K562 (cell line): ENCODE data around the gene SESN3. TPM values are rescaled to one million over a fixed set of nuclear protein-coding genes. Genes with fewer than 3 reads are reported as not detected.

Experiments
- ATAC-seq: fragments of 200-7000 bp; cut with Tn5 transposase; 3 replicates; pipeline ENCODE4 v1.9.1; 2020; ENCODE audit warnings: moderate library complexity
- BruUV-seq: library from RNA; stranded (reverse); fragments of 400-500 nt; replicated peaks from 2 replicates; lab custom pipeline; 2021; lab: Mats Ljungman, UMichigan
- CTCF ChIA-PET: fragments of 300-600 bp; formaldehyde crosslinking; extraction: SDS; loops from one replicate; lab custom pipeline; 2021; ENCODE audit warnings: low intra/inter-chr PET ratio; lab: Yijun Ruan, JAX
- POLR2A ChIA-PET: fragments of 300-600, 350-650 bp; sonication (Branson Sonifier 250); formaldehyde crosslinking; extraction: SDS; loops from one replicate; lab custom pipeline; 2021; ENCODE audit warnings: antibody characterized with exemption, inconsistent platforms; lab: Yijun Ruan, JAX
- DNase-seq, 4 experiments: peaks; one replicate each; pipeline versions ENCODE4 v3.0.0 to v3.0.0-alpha.2; 2011 to 2018; ENCODE audit warnings: low spot score in 3 of 4, mixed read lengths in 3 of 4; ENCODE audit errors: extremely low read depth in 1 of 4
- FAIRE-seq: peaks from 2 replicates; lab custom pipeline; 2011; peaks lifted over from hg19 to GRCh38; lab: Jason Lieb, UNC
- H2AFZ ChIP-seq: 2 replicates; pipeline ENCODE4 v1.6.0; 2011; ENCODE audit warnings: low read depth, low read length, control low read depth, inconsistent platforms
- H3K27ac ChIP-seq: fragments of 200-600 bp; 3 replicates; pipeline ENCODE4 v1.8.0; 2011; ENCODE audit warnings: low read depth, mild to moderate bottlenecking, control low read depth, inconsistent platforms, low read length, moderate library complexity, mixed read lengths; ENCODE audit errors: extremely low read depth
- H3K27me3 ChIP-seq, 2 experiments: fragments of 300-600 bp in 1 of 2; 2 replicates in 1 of 2; 3 replicates in 1 of 2; pipeline versions ENCODE4 v1.6.0 to v1.8.0; 2011; ENCODE audit warnings: inconsistent platforms in 2 of 2, low read length in 2 of 2, mild to moderate bottlenecking in 1 of 2, mixed read lengths in 1 of 2, moderate library complexity in 1 of 2; ENCODE audit not compliant: control insufficient read depth in 2 of 2, insufficient read depth in 2 of 2
- H3K36me3 ChIP-seq: fragments of 300-600 bp; 3 replicates; pipeline ENCODE4 v1.8.0; 2011; ENCODE audit warnings: mild to moderate bottlenecking, low read length, inconsistent platforms; ENCODE audit not compliant: control insufficient read depth, insufficient read depth
- H3K4me1 ChIP-seq, 2 experiments: fragments of 200-600 bp in 1 of 2; replicated peaks in 1 of 2; 2 replicates in 1 of 2; 3 replicates in 1 of 2; pipeline versions ENCODE4 v1.5.1 to v1.8.0; 2011; ENCODE audit warnings: inconsistent platforms in 2 of 2, low read length in 2 of 2, mild to moderate bottlenecking in 1 of 2, mixed read lengths in 1 of 2, moderate library complexity in 1 of 2; ENCODE audit not compliant: control insufficient read depth in 2 of 2, insufficient read depth in 2 of 2
- H3K4me2 ChIP-seq: 2 replicates; pipeline ENCODE4 v1.6.1; 2011; ENCODE audit warnings: low read length, control low read depth, inconsistent platforms, mixed read lengths; ENCODE audit not compliant: insufficient read depth
- H3K4me3 ChIP-seq: fragments of 200-600 bp; sonication (generic), shearing (Covaris generic); 2 replicates; pipeline ENCODE4 v1.5.1; 2016; ENCODE audit warnings: control low read depth, inconsistent platforms
- H3K79me2 ChIP-seq: fragments of 200-600 bp; 3 replicates; pipeline ENCODE4 v1.8.0; 2011; ENCODE audit warnings: low read length, inconsistent platforms; ENCODE audit not compliant: control insufficient read depth, insufficient read depth
- H3K9ac ChIP-seq, 2 experiments: 2 replicates each; pipeline versions ENCODE4 v1.6.0 to v1.6.1; 2011; ENCODE audit warnings: low read depth in 2 of 2, low read length in 2 of 2, control low read depth in 1 of 2, inconsistent platforms in 1 of 2, mild to moderate bottlenecking in 1 of 2, mixed read lengths in 1 of 2; ENCODE audit not compliant: insufficient read depth in 1 of 2
- H3K9me1 ChIP-seq: one replicate; pipeline ENCODE4 v1.6.0; 2011; ENCODE audit warnings: inconsistent platforms, mild to moderate bottlenecking, low read length, moderate library complexity; ENCODE audit not compliant: control insufficient read depth, insufficient read depth
- H3K9me3 ChIP-seq: replicated peaks from 2 replicates; pipeline ENCODE4 v1.5.1; 2011; ENCODE audit warnings: low read depth, low read length, inconsistent platforms; ENCODE audit not compliant: control insufficient read depth, insufficient read depth
- H4K20me1 ChIP-seq: replicated peaks from 2 replicates; pipeline ENCODE4 v1.6.1; 2011; ENCODE audit warnings: low read length, inconsistent platforms, mixed read lengths; ENCODE audit not compliant: control insufficient read depth, insufficient read depth
- PBX2 ChIP-seq, 2 experiments: IDR thresholded peaks in 1 of 2; conservative IDR thresholded peaks in 1 of 2; 2 replicates each; pipeline ENCODE4 v1.6.1; 2016; ENCODE audit warnings: low read depth in 2 of 2, mild to moderate bottlenecking in 1 of 2, missing compliant biosample characterization in 1 of 2, missing genetic modification characterization in 1 of 2, moderate library complexity in 1 of 2
- SNAPC5 ChIP-seq: fragments of 250-450 bp; sonication (Bioruptor Pico); IDR thresholded peaks from 2 replicates; pipeline ENCODE4 v1.8.0; 2021; ENCODE audit warnings: moderate library complexity, mild to moderate bottlenecking, inconsistent platforms
- ZNF121 ChIP-seq: sonication (generic); formaldehyde crosslinking; conservative IDR thresholded peaks from 2 replicates; pipeline ENCODE4 v1.8.0; 2022; ENCODE audit warnings: missing genetic modification reagents
- ZNF707 ChIP-seq: fragments of 250-450 bp; sonication (Bioruptor Pico); conservative IDR thresholded peaks from 2 replicates; pipeline ENCODE4 v1.8.0; 2022; ENCODE audit warnings: inconsistent platforms, mild to moderate bottlenecking, moderate library complexity
- WGBS: fragments of 100-300 bp; shearing (Covaris generic); methylation state at CpG from one replicate; pipeline ENCODE4 v1.1.6; 2016; ENCODE audit warnings: low coverage, mixed read lengths; ENCODE audit not compliant: insufficient coverage; ENCODE audit errors: missing lambda C conversion rate; 5-methylcytosine and 5-hydroxymethylcytosine counted together
- in situ Hi-C: fragments of 300-500 bp; cut with MboI; formaldehyde crosslinking; loops from 4 replicates; pipeline ENCODE4 v1.15.0; 2018; ENCODE audit warnings: inconsistent platforms, mixed read lengths
- intact Hi-C: fragments of 100-400 bp; cut with micrococcal nuclease; formaldehyde crosslinking; loops from 2 replicates; pipeline ENCODE4 v1.14.2; 2022
- polyA plus RNA-seq, 8 experiments: library from polyadenylated mRNA; depleted of rRNA in 4 of 8; stranded (reverse) in 5 of 8; unstranded in 3 of 8; fragments of >200 nt; fragmentation: Nextera tagmentation in 2 of 8; fragmentation: Illumina TruSeq in 1 of 8; extraction: Ambion mirVana in 2 of 8; extraction: Trizol in 1 of 8; gene quantifications; 2 replicates each; pipeline versions ENCODE4 v1.2.1 to v1.2.3, GENCODE V29; 2011 to 2014; ENCODE audit warnings: inconsistent platforms in 1 of 8, missing spikeins in 1 of 8
- total RNA-seq, 7 experiments: library from RNA; depleted of rRNA in 6 of 7; stranded (reverse); fragments of >200 nt in 6 of 7; fragmentation: Illumina TruSeq in 2 of 7; extraction: Trizol in 2 of 7; gene quantifications; 2 replicates each; pipeline versions ENCODE4 v1.2.1 to v1.2.3, GENCODE V29; 2011 to 2021; ENCODE audit warnings: low replicate concordance in 1 of 7

The SESN3 gene
- total and polyA plus RNA-seq, 9 of the 15 experiments (the other 6 are each of a cell fraction or from before 2014, with no cell fraction given) = 0.44 to 2.6 (median 1.5) TPM

GRCh38 chr11:95142431-95142830 is 88.6 kb downstream of the SESN3 start:
- no TSS peak for BruUV-seq
- H3K27me3 ChIP-seq = no peaks in the 10 kb centered on the region; a peak in 1 of 5 replicates

More at GRCh38 chr11:95142431-95142830, 88.6 kb downstream of the SESN3 start:
- DNase-seq (no peak), FAIRE-seq (no peak), ATAC-seq (no peak)
- Histone ChIP-seq H3K9me3 (no peaks in the 10 kb centered on the region), H4K20me1 (no peaks in the 10 kb centered on the region), H3K36me3 (no peaks in the 10 kb centered on the region), H3K9ac (no peak overlapping the region), H3K4me3 (no peak overlapping the region), H3K27ac (no peak overlapping the region), H2AFZ (peak overlapping the region; percentile 27; the same call in 1 of the 2 replicates), H3K4me2 (no peak overlapping the region), H3K9me1 (no peaks in the 10 kb centered on the region), H3K79me2 (no peaks in the 10 kb centered on the region), H3K4me1 (peaks cover 13 to 64% of the 10 kb centered on the region in 2 experiments)
- intact Hi-C loops = no loop called here
- in situ Hi-C loops = loop anchor here (5.0 to 10.0 kb wide), 2 partner anchors 80 to 518 kb away; no protein-coding TSS in a partner anchor
- WGBS = 18% methylated on average over 2 of the region's 2 CpGs
- ChIA-PET POLR2A (interaction anchor here (1.1 kb wide), 1 partner anchor 597 kb away, joined by 3 read pairs; no protein-coding TSS in a partner anchor), CTCF (no interaction called here)
- no peak for TF ChIP-seq SNAPC5 (CRISPR knock-in tag)
- no peak for TF ChIP-seq ZNF121 (CRISPR knock-in tag)
- no peak for TF ChIP-seq PBX2 (CRISPR knock-in tag; IDR thresholded peaks at IDR 0.05; ENCODE audit: low read depth)
- TF ChIP-seq PBX2 (tag; conservative IDR thresholded peaks at IDR 0.05; ENCODE audit: low read depth) = no peak
- no peak for TF ChIP-seq ZNF707 (CRISPR knock-in tag)
